ENCODE results near the gene LRRIQ4.

The LRRIQ4 gene

DNA sequence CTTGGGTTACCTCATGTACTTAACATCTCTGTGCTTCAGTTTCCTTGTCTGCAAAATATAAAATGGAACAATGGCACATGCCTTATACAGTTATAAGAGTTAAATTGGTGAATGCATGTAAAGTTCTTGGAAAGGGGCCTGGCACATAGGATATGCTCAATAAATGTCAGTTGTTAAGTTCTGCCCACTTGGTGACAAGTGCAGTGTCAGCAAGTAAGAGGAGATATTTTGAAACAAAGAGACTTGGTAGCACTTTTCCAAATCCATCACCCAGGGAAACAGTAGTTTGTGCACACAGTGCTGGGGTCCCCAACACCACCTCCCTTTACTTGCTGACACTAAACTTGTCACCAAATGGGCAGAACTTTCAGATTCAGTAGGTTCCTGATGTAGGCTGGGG, 37.9 kb downstream of the LRRIQ4 start:
- in situ Hi-C loops (cut with HindIII; ENCODE audit: low sequenced_read_pairs): no loop called here

DNA sequence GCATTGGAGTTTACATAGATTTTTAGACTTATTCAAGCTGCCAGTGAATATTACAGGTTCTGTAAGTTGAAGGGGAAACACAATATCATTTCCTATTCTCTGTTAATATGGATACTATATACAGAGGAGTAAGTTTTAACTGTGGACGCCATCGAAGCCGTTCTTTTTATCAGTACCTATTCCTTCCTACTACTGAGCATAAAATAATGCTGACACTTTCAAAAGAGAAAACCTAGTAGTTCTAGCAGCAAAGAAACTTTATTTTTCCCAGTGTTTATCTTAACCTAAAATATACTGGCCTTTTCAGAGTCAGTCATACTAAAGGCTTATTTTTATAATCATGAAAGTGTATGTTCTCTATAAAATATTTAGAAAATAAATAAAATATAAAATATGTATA, 42.8 kb downstream of the LRRIQ4 start:
- in situ Hi-C loops (cut with HindIII; ENCODE audit: low sequenced_read_pairs): no loop called here

DNA sequence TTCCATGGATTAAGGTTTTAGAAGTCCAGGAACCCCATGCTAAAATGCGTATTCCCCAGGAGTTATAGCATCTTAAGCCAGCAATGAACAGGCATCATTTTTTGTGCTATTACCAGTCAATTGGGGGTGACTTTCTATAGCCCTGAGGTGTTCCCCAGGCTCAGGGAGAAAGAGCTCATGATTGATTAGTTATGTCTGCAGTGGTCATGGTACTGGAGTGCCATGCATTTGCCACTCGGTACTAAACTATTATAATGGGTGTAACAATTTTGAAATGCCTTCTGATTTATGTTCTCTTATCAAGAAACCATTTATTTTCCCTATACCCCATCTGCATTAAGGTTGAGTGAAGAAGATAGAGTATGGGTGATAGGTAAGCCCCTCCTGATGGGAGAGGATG, 45.1 kb downstream of the LRRIQ4 start:
- in situ Hi-C loops (cut with HindIII; ENCODE audit: low sequenced_read_pairs): no loop called here

DNA sequence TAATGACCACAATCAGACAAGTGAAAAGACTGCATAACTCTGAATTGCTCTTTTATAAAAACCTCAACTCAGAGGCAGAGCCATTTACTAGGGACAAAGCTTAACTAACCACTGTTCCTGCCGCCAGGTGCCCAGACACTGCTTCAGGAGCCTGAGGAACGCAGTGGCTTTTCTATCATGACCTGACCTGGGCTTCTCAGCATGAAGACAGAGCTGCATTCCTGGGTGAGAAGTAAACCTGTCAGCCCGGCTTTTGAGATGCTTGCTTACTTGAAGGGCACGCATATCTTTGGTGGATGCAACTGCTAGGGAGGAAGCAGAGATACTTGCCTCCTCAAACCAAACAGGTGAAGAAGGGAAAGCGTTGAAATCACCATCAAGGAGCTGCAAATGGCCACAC, 49.2 kb downstream of the LRRIQ4 start:
- in situ Hi-C loops (cut with HindIII; ENCODE audit: low sequenced_read_pairs): no loop called here

DNA sequence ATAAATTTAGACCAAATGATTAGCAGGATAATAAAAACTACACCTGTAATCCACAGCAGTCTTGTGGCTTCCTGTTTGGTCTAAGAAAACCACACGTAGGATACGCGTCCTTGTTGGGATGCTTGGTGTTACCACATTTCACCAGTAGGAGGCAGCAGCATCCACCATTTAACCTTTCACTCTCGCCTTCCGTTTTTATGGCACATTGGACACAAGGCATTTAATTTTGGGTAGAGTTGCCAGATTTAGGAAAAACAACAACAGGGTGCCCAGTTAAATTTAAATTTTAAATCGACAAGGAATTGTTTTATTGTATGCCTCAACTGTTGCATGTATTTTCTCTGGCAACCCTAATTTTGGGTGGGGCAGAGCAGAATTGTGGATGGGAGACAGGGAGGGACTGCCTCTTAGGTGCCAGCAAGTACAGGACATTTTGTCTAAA, 50.8 kb downstream of the LRRIQ4 start:
- in situ Hi-C loops (cut with HindIII; ENCODE audit: low sequenced_read_pairs): no loop called here

DNA sequence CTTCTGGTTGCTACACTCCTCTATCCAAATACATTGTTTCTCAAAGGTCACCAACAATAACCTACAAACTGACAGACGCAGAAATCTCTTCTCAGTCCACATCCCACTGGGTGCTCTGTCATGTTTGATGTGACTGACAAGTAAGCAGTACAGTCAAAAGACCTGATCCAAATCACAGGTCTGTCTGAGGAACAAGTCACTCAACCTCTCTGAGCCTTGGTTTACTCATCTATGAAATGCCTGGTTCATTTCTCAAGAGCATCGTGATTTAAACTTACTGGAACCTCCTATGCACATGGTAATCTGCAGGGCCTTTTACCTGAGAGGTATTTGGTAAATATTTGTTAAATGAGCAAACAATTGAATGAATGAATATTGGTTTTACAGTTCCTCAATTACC, 51.6 kb downstream of the LRRIQ4 start:
- in situ Hi-C loops (cut with HindIII; ENCODE audit: low sequenced_read_pairs): no loop called here

DNA sequence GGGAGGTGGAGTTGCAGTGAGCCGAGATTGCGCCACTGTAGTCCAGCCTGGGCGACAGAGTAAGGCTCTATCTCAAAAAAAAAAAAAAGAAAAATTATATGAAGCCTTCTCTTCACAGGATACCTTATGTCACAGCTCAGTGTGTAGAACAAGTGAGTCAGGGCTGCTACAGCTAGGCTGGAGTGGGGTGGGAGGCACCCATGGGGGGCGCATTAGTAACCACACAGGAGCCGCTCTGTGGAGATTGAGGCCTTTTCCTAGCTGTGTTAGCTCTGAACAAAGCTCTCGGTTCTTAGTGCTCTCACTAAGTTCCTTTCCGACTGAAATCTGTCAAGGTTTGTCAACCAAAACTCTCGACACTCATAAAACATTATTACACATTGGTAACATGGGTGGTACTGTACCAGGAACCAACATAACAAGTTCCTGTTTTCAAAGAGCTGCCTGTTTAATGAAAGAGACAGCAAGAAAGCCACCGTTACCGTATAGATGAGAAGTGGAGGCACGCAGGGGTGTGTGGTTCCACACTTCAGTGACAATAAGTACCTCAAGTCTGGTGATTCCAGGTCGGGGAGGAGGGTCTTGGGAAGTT, 52.6 kb downstream of the LRRIQ4 start:
- in situ Hi-C loops (cut with HindIII; ENCODE audit: low sequenced_read_pairs): no loop called here

DNA sequence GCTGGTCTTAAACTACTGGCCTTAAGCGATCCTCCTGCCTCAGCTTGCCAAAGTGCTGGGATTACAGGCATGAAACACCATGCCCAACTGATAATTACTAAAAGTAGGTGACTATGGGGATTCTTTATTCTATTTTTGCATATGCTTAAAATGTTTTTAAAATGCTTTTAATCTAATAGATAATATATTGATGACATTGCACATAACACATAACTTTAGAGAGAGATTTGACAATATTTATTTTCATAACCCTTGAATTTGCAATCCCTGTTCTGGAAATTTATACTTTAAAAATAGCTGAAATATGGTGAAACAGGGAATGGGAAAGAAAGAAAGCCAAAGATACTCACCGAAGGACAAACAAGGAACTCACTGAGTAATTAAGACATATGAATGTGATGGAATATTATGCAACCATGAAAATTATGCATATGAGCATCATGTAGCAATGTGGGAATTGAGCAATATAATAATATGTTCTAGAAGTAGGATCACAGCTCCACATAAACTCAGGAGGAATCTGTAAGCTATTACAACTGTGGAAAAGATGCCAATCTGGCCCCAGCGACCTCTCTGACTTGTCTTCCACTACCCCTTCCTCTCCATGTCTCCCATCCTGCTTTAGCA, 55.0 kb downstream of the LRRIQ4 start:
- in situ Hi-C loops (cut with HindIII; ENCODE audit: low sequenced_read_pairs): no loop called here

DNA sequence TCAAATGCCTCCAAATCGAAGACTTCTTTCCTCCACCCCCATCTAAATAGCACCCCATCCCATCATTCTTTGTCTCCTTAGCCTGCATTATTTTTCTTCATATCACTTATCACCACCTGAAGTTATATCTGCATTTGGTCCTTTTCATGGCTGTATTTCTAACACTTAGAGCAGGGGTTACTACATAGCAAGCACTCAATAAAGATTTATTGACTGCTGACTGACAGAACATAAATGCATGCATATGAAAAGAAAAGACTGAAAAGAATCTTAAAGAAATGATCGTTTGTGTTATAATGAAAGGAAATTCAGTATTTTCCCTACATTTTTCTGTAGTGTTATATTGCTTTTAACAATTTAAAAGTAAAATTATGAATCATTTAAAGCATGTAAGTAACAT, 55.7 kb downstream of the LRRIQ4 start:
- in situ Hi-C loops (cut with HindIII; ENCODE audit: low sequenced_read_pairs): no loop called here

DNA sequence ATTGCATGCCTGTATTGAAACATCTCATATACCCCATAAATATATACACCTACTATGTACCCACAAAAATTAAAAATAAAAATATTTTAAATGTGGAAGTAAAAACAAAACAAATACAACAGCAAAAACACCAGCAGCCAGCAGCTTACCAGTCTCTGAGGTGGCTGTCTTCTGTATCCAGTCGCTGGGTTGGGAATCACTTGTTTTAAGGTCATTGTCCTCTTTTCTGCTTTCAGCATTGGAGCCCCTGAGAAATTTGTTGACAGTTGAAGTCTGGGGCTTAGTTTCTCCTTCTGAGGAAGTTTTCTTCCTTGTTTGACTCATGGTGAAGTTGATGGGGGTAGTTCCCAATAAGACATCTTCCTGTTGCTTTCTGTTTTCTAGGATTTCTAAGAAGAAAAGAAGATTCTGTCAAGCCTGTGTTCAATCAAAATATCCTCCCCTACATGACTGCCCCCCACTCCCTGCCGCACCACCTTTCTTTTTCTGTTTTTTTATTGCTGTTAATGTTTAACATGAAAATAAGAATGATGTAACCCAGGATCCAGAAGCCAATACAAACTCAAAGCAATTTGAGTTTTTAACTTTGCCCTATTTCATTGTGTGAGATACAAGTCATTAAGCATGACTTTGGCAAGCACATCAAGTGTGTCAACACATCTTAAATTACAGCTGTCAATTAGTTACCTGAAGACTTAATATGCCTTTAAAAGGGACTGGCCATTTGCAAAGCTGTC, 57.0 kb downstream of the LRRIQ4 start, which contains the start of gene LRRC31:
LRRC31 (minus strand) TSS at position 452 of the 737 bp plus-strand sequence; CDS start at position 324, 128 bp downstream.
- in situ Hi-C loops (cut with HindIII; ENCODE audit: low sequenced_read_pairs): no loop called here

DNA sequence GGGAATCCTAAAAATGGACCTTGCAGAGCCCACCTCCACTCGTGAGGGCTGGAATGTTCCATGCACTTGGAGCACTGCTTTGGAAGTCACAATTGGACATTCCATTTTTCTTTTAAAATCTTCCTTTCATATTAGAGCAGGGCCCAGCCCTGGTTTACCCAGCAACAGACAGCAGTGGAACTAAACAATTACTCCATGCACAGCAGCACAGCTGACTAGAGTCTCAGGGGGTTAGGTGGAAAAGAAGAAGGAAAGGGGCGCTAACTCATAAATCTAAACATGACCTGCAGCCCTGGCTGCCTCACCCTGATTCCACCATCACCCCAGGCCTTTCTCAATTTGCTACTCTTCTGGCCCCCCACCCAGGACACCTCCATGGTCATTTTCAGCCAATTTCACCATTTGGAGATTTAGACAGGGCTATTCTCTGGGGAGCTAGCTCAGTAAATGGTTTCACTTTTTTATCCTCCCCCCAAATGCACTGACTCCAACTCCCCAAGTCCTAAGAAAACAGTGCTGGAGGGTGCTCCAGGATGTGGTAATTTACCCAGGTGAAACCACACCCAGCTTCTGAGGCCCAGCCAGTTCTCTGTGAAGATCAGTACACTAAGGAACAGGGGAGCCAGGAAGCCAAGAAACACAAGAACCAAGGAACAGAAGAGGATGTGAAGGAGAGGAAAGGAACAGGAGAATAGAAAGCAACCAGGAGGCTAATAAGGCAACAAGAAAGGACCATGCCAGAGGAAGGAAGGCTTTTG, 58.6 kb downstream of the LRRIQ4 start:
- in situ Hi-C loops (cut with HindIII; ENCODE audit: low sequenced_read_pairs): no loop called here

DNA sequence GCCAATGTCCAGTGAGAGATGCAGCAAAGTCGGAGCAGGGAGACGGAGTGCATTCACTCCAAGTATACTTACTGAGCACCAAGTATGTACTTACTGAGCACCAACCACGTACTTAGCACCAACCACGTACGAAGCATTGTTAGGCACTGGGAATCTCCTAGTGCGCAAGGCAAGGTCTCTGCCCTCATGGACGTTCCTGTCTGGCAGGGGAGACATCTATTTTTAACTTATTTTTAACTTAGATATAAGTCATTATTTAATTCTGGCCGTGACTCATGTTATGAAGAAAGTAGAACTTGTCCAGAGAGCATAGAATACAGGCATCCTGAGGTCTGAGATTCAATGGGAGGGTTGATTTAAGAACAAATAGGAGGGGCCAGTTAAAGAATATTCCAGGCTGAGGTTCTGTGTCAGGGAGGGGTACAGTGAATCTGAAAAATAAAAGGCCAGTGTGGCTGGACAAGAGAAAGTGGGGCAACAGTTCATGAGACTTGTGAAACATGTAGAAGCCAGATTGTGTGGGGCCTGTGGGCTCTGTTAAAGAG, 66.4 kb downstream of the LRRIQ4 start:
- in situ Hi-C loops (cut with HindIII; ENCODE audit: low sequenced_read_pairs): no loop called here

DNA sequence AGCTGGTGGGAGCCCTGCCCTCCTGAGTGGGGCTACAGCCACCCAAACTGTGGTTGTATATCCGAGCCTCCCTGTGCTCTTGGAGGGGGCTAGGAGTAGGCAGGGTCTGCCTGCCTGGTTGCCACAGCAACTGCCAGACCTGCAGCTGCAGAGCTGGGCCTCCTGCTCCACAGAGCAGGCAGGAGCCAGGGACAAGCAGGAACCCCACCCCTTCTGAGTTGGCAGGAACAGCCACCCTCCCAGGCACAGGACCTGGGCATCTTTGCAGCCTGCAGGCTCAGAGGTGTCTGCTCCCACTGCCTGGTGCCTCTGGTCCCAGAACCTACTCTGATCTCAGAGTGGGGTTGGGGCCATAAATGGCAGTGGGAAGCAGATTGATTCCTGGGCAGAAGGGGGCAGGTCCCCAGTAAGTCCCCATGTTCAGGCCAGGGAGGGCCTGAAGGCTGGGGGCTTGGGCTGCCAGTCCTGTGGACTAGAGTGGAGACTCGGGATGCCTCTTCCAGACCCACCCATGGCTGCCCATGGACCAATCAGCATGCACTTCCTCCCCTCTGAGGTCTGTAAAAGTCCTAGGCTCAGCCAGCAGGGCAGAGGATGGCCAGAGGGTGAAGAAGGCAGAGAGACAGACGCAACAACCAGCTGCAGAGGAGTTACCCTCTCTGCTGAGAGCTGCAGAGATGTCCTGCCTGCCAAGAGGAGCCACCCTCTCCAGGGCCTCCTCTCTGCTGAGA, 67.3 kb downstream of the LRRIQ4 start:
- in situ Hi-C loops (cut with HindIII; ENCODE audit: low sequenced_read_pairs): no loop called here

DNA sequence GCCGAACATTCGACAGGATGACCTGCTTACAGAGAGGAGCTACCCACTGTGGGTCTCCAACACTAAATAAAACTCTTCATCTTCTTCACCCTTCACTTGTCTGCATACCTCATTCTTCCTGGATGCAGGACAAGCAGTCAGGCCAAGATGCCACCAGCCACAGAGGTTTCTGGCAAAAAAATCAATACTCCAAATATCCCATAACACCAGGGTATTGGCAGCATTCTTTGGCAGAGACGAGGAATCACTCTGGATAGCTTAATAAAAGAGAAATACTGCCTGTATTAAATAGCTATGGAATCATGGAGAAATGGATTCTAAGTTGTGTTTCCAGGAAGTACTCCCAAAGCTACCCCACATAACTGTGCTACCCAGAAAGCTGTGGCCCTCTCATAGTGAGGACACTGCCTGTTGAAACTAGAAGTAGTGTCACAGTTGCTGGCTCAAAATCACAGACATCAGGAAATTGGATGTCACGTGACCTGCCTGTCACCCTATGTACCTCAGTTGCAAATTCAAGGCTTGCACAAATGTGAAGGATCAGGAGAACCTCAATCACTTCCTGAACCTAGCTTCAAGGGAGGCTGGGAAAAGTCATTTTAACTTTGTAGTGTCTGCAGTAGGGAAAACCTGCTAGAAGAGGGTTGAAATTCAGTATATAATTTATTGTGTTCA, 68.0 kb downstream of the LRRIQ4 start:
- in situ Hi-C loops (cut with HindIII; ENCODE audit: low sequenced_read_pairs): no loop called here

DNA sequence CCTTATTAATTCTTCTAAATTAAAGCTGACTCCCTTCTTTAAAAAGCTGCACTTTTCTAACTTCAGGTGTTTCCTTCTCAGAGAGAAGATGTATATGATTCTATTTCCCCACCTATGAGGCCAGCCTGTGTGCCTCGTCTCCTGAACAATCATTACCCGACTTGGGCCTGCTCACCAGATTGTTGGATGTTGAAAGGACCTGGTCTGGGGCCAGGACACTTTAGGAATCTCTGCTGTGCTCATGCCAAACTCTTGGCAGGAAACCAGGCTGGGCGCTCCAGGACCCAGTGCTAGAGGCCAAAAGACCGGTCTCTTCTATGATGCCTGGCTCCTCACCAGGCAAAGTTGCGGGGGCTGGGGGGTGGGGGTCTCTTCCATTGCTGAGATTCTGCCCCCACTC, 74.0 kb downstream of the LRRIQ4 start:
- in situ Hi-C loops (cut with HindIII; ENCODE audit: low sequenced_read_pairs): no loop called here
